GM12864 (cell line): ENCODE results near the gene NOD1.
A peak's percentile ranks its signal among the peaks of the same experiment; 100 is the strongest.
"Not testable (repeated sequence)": the region's sequence is repeated elsewhere in the genome, so short reads cannot be mapped to it uniquely, and the experiment has no call there.

Source experiments
- DNase-seq: peaks from one replicate; pipeline ENCODE4 v3.0.0-alpha.2; 2011; ENCODE audit warnings: low read depth
- H3K4me3 ChIP-seq: 2 replicates; pipeline ENCODE4 v1.5.1; 2011; ENCODE audit warnings: mild to moderate bottlenecking, low read depth, low read length, control low read depth
- CTCF ChIP-seq: IDR thresholded peaks from 2 replicates; pipeline ENCODE4 v1.5.1; 2011; ENCODE audit warnings: low read depth, mild to moderate bottlenecking, moderate library complexity, low read length, control low read depth, inconsistent platforms; ENCODE audit errors: missing control alignments

NOD1 gene

GRCh38 chr7:30511494-30511893 lies 32.9 kb upstream of the NOD1 start:
- TF ChIP-seq CTCF = no peak
- DNase-seq = no peak

GRCh38 chr7:30510124-30511075 lies 31.8 kb upstream of the NOD1 start:
- DNase-seq = no peak
- no peak overlapping the region for H3K4me3 ChIP-seq
- TF ChIP-seq CTCF = peak; percentile 68

More at GRCh38 chr7:30511494-30511893, 32.9 kb upstream of the NOD1 start:
- H3K4me3 ChIP-seq = no peak overlapping the region

- not testable (repeated sequence) for H3K4me3 ChIP-seq, DNase-seq
These were observed 30.7 kb upstream of the NOD1 start for GRCh38 chr7:30509171-30509857.

GRCh38 chr7:30507346-30507900 lies 28.8 kb upstream of the NOD1 start:
- H3K4me3 ChIP-seq, DNase-seq: not testable (repeated sequence)

GRCh38 chr7:30505174-30505697 lies 26.7 kb upstream of the NOD1 start:
- TF ChIP-seq CTCF = no peak
- H3K4me3 ChIP-seq = peak overlapping the region; percentile 79
- no peak for DNase-seq

- DNase-seq = peak; percentile 96
- no peak for TF ChIP-seq CTCF
- peak within 1 kb of the TSS; percentile 79 for H3K4me3 ChIP-seq
These were observed 26.0 kb upstream of the NOD1 start, which contains the start of gene GGCT for GRCh38 chr7:30504301-30505173. TSS of gene GGCT (minus strand) at chr7:30504829. CDS start at chr7:30504709, 120 bp downstream.
